Ascending aorta (tissue), 2 donors: ENCODE data around the gene PDE6B. TPM values are rescaled to one million over a fixed set of nuclear protein-coding genes. Genes with fewer than 3 reads are reported as not detected.

Experiments used
- DNase-seq, 2 donors: peaks; one replicate each; pipeline ENCODE4 v3.0.0-alpha.2; 2019; ENCODE audit warnings: low spot score in 2 of 2
- H3K27ac ChIP-seq, 2 donors: fragments of 200-600 bp; sonication (generic); one replicate each; pipeline ENCODE4 v1.5.1; 2016 to 2017; ENCODE audit warnings: mild to moderate bottlenecking in 1 of 2
- H3K27me3 ChIP-seq: fragments of 200-600 bp; sonication (generic); one replicate; pipeline ENCODE4 v1.5.1; 2017
- H3K36me3 ChIP-seq, 2 donors: fragments of 200-600 bp; sonication (generic); one replicate each; pipeline ENCODE4 v1.5.1; 2016
- H3K4me1 ChIP-seq, 2 donors: fragments of 200-600 bp; sonication (generic); one replicate each; pipeline ENCODE4 v1.5.1; 2016 to 2017; ENCODE audit warnings: mild to moderate bottlenecking in 1 of 2
- H3K4me3 ChIP-seq, 2 donors: fragments of 200-600 bp; sonication (generic); one replicate each; pipeline ENCODE4 v1.5.1; 2016 to 2017; ENCODE audit warnings: mild to moderate bottlenecking in 1 of 2
- H3K9me3 ChIP-seq, 2 donors: fragments of 200-600 bp; sonication (generic); one replicate each; pipeline ENCODE4 v1.5.1; 2016
- intact Hi-C: fragments of 100-400 bp; cut with DNase I; formaldehyde crosslinking; loops from one replicate; pipeline ENCODE4 v1.15.1; 2023
- total RNA-seq: library from RNA; depleted of rRNA; stranded (reverse); fragments of >200 nt; gene quantifications from one replicate; pipeline ENCODE4 v1.1.0, GENCODE V29; 2016
- TF ChIP-seq, protein P1 (sequence below), 3 experiments: fragments of 200-600 bp in 2 of 3; fragments of 450-650 bp in 1 of 3; sonication (generic) in 2 of 3; IDR thresholded peaks; one replicate each; pipeline ENCODE4 v1.5.1; 2016 to 2019; ENCODE audit warnings: antibody characterized with exemption in 3 of 3, mild to moderate bottlenecking in 1 of 3, moderate library complexity in 1 of 3

The PDE6B gene
- total RNA-seq, 1 donor from 2014 or later, result not detected

DNA sequence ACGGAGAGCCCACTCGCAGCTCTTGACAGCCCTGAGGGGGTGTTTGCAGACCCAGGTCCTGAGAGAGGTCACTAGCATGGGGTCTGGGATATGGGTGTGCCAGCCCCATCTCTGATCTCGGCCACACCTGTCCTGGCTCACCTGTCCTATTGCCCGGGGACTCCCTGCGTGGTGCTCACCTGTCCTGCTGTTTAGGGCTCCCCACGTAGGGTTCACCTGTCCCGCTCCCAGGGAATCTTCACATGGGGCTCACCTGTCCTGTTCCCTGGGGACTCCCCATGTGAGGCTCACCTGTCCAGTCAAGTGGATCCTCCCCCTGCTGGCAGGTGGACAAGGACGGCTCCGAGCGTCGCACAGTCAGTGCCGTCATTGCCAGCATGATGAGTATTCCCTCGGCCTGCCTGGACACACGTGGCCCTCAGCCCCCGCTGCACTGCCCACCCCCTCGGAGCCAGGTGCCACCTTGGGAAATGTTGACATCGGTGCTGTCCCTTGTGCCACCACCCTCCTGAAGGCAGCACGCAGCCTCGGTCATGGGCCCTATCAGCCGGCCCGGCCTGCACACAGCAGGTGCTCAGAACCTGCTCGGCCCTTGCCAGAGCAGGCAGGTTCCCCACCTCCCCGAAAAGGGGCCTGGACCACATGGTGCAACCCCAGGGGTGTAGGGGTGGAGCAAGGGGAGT is 57.3 kb downstream of the PDE6B start:
- H3K27me3 ChIP-seq, result peaks cover 10% of the 10 kb centered on the region
- H3K27ac ChIP-seq, result no peak overlapping the region
- intact Hi-C loops, result no loop called here
- H3K4me1 ChIP-seq, result peaks cover 8 to 10% of the 10 kb centered on the region in 2 donors
- no peaks in the 10 kb centered on the region for H3K36me3 ChIP-seq
- DNase-seq, result no peak
- H3K4me3 ChIP-seq, result no peak overlapping the region
- TF ChIP-seq, protein P1, sequence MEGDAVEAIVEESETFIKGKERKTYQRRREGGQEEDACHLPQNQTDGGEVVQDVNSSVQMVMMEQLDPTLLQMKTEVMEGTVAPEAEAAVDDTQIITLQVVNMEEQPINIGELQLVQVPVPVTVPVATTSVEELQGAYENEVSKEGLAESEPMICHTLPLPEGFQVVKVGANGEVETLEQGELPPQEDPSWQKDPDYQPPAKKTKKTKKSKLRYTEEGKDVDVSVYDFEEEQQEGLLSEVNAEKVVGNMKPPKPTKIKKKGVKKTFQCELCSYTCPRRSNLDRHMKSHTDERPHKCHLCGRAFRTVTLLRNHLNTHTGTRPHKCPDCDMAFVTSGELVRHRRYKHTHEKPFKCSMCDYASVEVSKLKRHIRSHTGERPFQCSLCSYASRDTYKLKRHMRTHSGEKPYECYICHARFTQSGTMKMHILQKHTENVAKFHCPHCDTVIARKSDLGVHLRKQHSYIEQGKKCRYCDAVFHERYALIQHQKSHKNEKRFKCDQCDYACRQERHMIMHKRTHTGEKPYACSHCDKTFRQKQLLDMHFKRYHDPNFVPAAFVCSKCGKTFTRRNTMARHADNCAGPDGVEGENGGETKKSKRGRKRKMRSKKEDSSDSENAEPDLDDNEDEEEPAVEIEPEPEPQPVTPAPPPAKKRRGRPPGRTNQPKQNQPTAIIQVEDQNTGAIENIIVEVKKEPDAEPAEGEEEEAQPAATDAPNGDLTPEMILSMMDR (IDR thresholded peaks at IDR 0.05), result no peak
- H3K9me3 ChIP-seq, result no peaks in the 10 kb centered on the region

DNA sequence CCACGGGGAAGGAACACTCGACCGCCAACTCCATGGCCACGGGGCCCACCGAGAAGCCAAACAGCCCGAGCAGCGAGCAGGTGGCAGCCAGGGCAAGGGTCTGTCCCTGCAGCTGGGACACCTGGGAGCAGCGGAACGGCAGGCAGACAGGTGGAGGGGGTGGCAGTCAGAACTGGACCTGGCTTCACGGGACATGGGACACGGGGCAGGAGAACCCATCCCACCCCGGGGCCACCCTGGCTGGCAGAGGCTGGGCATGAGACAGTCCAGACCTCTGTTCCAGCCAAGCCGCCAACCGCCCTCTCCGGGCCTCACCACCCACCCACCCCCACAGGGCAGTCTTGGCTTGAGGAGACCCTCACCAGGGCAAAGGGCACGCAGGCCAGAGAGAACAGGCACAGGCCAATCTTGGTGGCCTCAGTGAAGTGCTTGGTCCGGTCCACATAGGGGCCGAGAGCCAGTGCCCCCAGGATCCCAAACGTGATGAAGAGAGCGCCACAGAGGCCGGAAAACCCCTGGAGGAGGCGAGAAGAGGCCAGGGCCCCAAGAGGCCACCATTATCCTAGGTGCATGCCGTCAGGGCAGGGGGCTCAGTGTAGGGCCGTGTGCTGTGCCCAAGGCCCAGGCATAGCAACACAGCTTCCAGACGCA is 58.0 kb downstream of the PDE6B start:
- H3K27me3 ChIP-seq, result peaks cover 10% of the 10 kb centered on the region
- DNase-seq, result no peak
- TF ChIP-seq, protein P1 (IDR thresholded peaks at IDR 0.05), result no peak
- intact Hi-C loops, result no loop called here
- no peaks in the 10 kb centered on the region for H3K9me3 ChIP-seq
- H3K4me3 ChIP-seq, result no peak overlapping the region
- no peaks in the 10 kb centered on the region for H3K36me3 ChIP-seq
- no peak overlapping the region for H3K27ac ChIP-seq
- H3K4me1 ChIP-seq, result peaks cover 8 to 10% of the 10 kb centered on the region in 2 donors

DNA sequence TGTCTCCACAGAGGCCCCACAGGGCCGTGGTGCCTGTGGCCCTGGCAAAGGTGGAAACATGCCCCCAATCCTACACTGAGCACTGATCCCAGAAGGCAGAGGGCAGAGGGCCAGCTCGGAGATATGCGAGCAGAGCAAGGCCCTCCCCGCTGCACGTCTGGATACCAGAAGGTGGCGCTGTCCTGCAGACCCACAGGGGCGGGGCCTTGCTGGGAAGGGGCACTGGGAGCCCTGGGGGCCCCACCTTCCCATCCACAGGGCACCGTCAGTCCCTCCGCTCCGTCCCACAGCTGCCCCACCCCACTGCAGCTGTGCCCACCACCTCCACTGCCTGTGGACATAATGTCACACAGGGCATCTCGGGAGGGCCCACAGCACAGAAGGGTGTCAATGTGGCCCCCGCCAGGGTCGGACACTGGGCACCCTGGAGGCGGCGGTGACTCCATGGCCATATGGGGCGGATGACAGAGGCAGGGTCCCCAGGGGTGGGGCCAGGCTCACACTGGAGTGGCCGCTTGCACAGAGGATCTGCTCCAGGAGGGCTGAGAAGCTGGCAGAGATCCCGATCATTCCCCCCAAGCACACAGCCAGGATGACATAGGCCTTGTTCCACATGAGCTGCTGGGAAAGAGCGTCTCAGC is 58.7 kb downstream of the PDE6B start:
- no peaks in the 10 kb centered on the region for H3K36me3 ChIP-seq
- DNase-seq, result peak in 1 of 2 donors; percentile 72
- no peak overlapping the region for H3K27ac ChIP-seq
- H3K9me3 ChIP-seq, result no peaks in the 10 kb centered on the region
- H3K4me3 ChIP-seq, result no peak overlapping the region
- H3K4me1 ChIP-seq, result peaks cover 8 to 10% of the 10 kb centered on the region in 2 donors
- TF ChIP-seq, protein P1 (IDR thresholded peaks at IDR 0.05), result peak in 2 of 3 experiments; percentile 33 to 55
- intact Hi-C loops, result no loop called here
- peaks cover 10% of the 10 kb centered on the region for H3K27me3 ChIP-seq

DNA sequence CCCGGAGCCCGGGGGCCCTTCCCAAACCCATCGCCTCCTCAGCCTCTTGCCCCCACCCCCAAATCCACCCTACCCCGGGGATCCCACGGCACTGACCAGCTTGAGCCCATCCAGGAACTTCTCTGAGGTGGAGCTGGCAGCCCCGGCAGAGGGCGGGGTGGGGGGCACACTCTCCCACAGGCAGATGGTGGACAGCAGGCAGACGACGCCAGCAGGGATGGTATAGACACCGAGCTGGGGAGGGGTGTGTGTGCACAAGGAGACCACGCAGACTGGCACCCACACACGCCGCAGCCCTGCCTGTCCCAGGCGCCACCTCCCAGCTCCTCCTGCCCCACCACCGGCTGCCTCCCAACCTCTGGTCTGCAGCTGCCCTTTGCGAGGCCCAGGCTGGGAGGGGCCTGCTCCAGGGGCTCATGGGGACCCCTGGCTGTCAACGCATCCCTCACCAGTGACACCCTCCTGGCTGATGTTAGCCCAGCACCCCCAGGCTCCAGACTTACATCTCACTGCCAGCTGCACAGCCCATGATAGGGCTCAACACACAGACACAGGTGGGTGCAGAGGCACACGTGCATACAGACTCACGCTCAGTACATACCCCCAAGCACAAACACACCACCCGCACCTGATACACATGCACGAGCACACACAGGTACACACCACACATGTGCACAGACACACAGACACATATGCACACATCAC is 59.4 kb downstream of the PDE6B start:
- H3K27me3 ChIP-seq, result peaks cover 10% of the 10 kb centered on the region
- TF ChIP-seq, protein P1 (IDR thresholded peaks at IDR 0.05), result no peak
- peaks cover 8 to 14% of the 10 kb centered on the region in 2 donors for H3K4me1 ChIP-seq
- no peak overlapping the region for H3K27ac ChIP-seq
- no peaks in the 10 kb centered on the region for H3K9me3 ChIP-seq
- H3K4me3 ChIP-seq, result no peak overlapping the region
- H3K36me3 ChIP-seq, result no peaks in the 10 kb centered on the region
- peak in 1 of 2 donors; percentile 60 for DNase-seq
- intact Hi-C loops, result no loop called here

DNA sequence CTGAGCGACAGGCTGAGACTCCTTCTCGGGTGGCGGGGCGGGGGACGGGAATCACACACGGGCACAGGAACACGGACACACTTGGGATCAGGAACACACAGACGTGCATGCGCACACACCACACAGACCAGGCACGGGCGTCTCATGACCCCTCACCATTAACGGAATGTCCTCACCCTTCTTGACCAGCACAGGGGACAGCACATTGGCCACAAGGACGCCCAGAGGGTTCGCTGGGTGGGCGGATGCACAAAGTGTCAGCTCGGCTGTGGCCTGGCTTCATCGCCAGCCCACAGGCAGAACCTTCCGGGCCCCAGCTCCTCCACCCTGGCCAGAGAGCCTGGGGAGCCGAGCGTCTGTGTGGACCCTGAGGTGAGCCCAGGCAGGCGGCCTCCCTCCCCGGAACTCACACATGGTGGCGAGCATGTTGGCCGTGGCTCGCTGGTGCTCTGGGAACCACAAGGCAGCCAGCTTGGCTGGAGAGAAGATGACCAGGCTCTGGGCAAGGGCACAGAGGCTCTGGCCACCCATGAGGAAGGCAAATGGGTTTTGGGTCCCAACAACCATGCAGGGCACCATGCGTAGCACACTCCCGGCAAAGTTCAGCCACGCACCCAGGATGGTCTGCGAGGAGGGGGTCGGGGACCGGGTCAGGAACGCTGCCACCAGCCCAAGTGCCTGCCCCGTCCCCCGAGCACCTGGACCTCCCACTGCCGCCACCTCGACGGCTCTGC is 60.5 kb downstream of the PDE6B start:
- intact Hi-C loops, result no loop called here
- TF ChIP-seq, protein P1 (IDR thresholded peaks at IDR 0.05), result no peak
- Histone ChIP-seq H3K4me1 (peaks cover 4 to 9% of the 10 kb centered on the region in 2 donors), H3K36me3 (no peaks in the 10 kb centered on the region), H3K4me3 (no peak overlapping the region), H3K27ac (no peak overlapping the region), H3K27me3 (peaks cover 4% of the 10 kb centered on the region), H3K9me3 (no peaks in the 10 kb centered on the region)
- DNase-seq, result no peak
